ENCODE measurements around the gene SLC13A5.

GRCh38 chr17:6681671-6682070, 31.5 kb downstream of the SLC13A5 start:
- TF ChIP-seq CTCF (IDR thresholded peaks at IDR 0.05) (no peak), POLR2A (IDR thresholded peaks at IDR 0.05) (no peak)
